GM23338 (cell line): Measurements from ENCODE around the gene SSTR3. TPM values are rescaled to one million over a fixed set of nuclear protein-coding genes. Genes with fewer than 3 reads are reported as not detected.

Experiments
- ATAC-seq: fragments of 200-7000 bp; cut with Tn5 transposase; 3 replicates; pipeline ENCODE4 v1.9.1; 2020
- DNase-seq: peaks from one replicate; pipeline ENCODE4 v3.0.0-alpha.2; 2015; ENCODE audit warnings: low spot score
- H2AFZ ChIP-seq: fragments of 200-600 bp; sonication (generic); 2 replicates; pipeline ENCODE4 v1.8.0; 2016; ENCODE audit warnings: antibody characterized with exemption, mild to moderate bottlenecking, moderate library complexity
- H3F3A ChIP-seq: fragments of 200-600 bp; sonication (generic); replicated peaks from 2 replicates; pipeline ENCODE4 v1.8.0; 2017; ENCODE audit warnings: antibody characterized with exemption, mixed run types, low read depth
- H3K27ac ChIP-seq: fragments of 200-600 bp; sonication (generic); 2 replicates; pipeline ENCODE4 v1.6.1; 2016; ENCODE audit warnings: low read depth
- H3K27me3 ChIP-seq: fragments of 200-600 bp; sonication (generic); 2 replicates; pipeline ENCODE4 v1.8.0; 2016; ENCODE audit warnings: mild to moderate bottlenecking, mixed run types, moderate library complexity; ENCODE audit not compliant: insufficient read depth
- H3K36me3 ChIP-seq: fragments of 200-600 bp; sonication (generic); 2 replicates; pipeline ENCODE4 v1.8.0; 2016; ENCODE audit warnings: mild to moderate bottlenecking; ENCODE audit not compliant: insufficient read depth
- H3K4me1 ChIP-seq: fragments of 200-600 bp; sonication (generic); 2 replicates; pipeline ENCODE4 v1.8.0; 2016; ENCODE audit warnings: mild to moderate bottlenecking, moderate library complexity; ENCODE audit not compliant: insufficient read depth
- H3K4me2 ChIP-seq: fragments of 200-600 bp; sonication (generic); 2 replicates; pipeline ENCODE4 v1.7.1; 2017; ENCODE audit warnings: mixed run types
- H3K4me3 ChIP-seq: fragments of 200-600 bp; sonication (generic); 2 replicates; pipeline ENCODE4 v1.6.1; 2016; ENCODE audit warnings: mixed run types
- H3K79me2 ChIP-seq: fragments of 200-600 bp; sonication (generic); replicated peaks from 2 replicates; pipeline ENCODE4 v1.8.0; 2017; ENCODE audit warnings: mild to moderate bottlenecking; ENCODE audit not compliant: insufficient read depth
- H3K9me2 ChIP-seq: fragments of 200-600 bp; sonication (generic); 2 replicates; pipeline ENCODE4 v1.8.0; 2017; ENCODE audit not compliant: insufficient read depth
- H4K20me1 ChIP-seq: fragments of 200-600 bp; sonication (generic); replicated peaks from 2 replicates; pipeline ENCODE4 v1.8.0; 2017; ENCODE audit warnings: mild to moderate bottlenecking; ENCODE audit not compliant: insufficient read depth
- H3K27ac Mint-ChIP-seq: 2 replicates; pipeline ENCODE4 v1.8.0; 2020; ENCODE audit warnings: inconsistent platforms, mild to moderate bottlenecking, moderate library complexity, mixed read lengths
- H3K27me3 Mint-ChIP-seq: 3 replicates; pipeline ENCODE4 v1.8.0; 2022; ENCODE audit warnings: low read depth, mild to moderate bottlenecking, moderate library complexity, mixed read lengths, inconsistent platforms; ENCODE audit not compliant: insufficient read depth, poor library complexity
- H3K36me3 Mint-ChIP-seq: 3 replicates; pipeline ENCODE4 v1.8.0; 2021; ENCODE audit warnings: low read depth, mild to moderate bottlenecking, inconsistent platforms, moderate library complexity, mixed read lengths
- H3K4me1 Mint-ChIP-seq: 3 replicates; pipeline ENCODE4 v1.8.0; 2020; ENCODE audit warnings: mild to moderate bottlenecking, inconsistent platforms, mixed read lengths
- H3K4me3 Mint-ChIP-seq: 3 replicates; pipeline ENCODE4 v1.8.0; 2021; ENCODE audit warnings: moderate library complexity, mild to moderate bottlenecking, inconsistent platforms, mixed read lengths
- H3K9me3 Mint-ChIP-seq: 3 replicates; pipeline ENCODE4 v1.8.0; 2020; ENCODE audit warnings: moderate library complexity, mild to moderate bottlenecking, inconsistent platforms, mixed read lengths
- CREB1 ChIP-seq: fragments of 250-450 bp; sonication (Bioruptor Pico); IDR thresholded peaks from 2 replicates; pipeline ENCODE4 v1.5.0; 2020; ENCODE audit warnings: low read depth, mild to moderate bottlenecking, moderate library complexity
- EZH2 ChIP-seq: fragments of 200-600 bp; sonication (generic); IDR thresholded peaks from one replicate; pipeline ENCODE4 v1.8.0; 2017; ENCODE audit warnings: antibody characterized with exemption, mild to moderate bottlenecking, low read depth; ENCODE audit not compliant: unreplicated experiment
- NANOG ChIP-seq: IDR thresholded peaks from 2 replicates; pipeline ENCODE4 v1.6.1; 2016; ENCODE audit warnings: antibody characterized with exemption, borderline replicate concordance
- POLR2AphosphoS5 ChIP-seq: IDR thresholded peaks from 2 replicates; pipeline ENCODE4 v1.6.1; 2016; ENCODE audit warnings: antibody characterized with exemption, low read depth
- STAT1 ChIP-seq: IDR thresholded peaks from one replicate; pipeline ENCODE4 v1.6.1; 2016; ENCODE audit warnings: antibody characterized with exemption; ENCODE audit not compliant: unreplicated experiment
- ZNF114 ChIP-seq: fragments of 250-450 bp; sonication (Bioruptor Pico); IDR thresholded peaks from 2 replicates; pipeline ENCODE4 v1.5.0; 2020; ENCODE audit warnings: mild to moderate bottlenecking, moderate library complexity
- ZNF331 ChIP-seq: fragments of 250-450 bp; sonication (Bioruptor Pico); IDR thresholded peaks from 2 replicates; pipeline ENCODE4 v1.5.0; 2020; ENCODE audit warnings: low read depth, mild to moderate bottlenecking, moderate library complexity
- polyA plus RNA-seq: library from polyadenylated mRNA; unstranded; fragments of >200 nt; fragmentation: Nextera tagmentation; extraction: Ambion mirVana; gene quantifications from 2 replicates; pipeline ENCODE4 v1.2.1, GENCODE V29; 2016
- total RNA-seq: library from RNA; depleted of rRNA; stranded (reverse); fragments of >200 nt; shearing (Covaris generic); gene quantifications from 2 replicates; pipeline ENCODE4 v1.2.3, GENCODE V29; 2014
- TF ChIP-seq, protein P1 (sequence below), 2 experiments: fragments of 200-600 bp in 1 of 2; sonication (generic) in 1 of 2; conservative IDR thresholded peaks; 2 replicates each; pipeline versions ENCODE4 v1.5.1 to v1.6.1; 2016 to 2017; ENCODE audit warnings: antibody characterized with exemption in 2 of 2, low read depth in 2 of 2, mild to moderate bottlenecking in 2 of 2, moderate library complexity in 1 of 2
- TF ChIP-seq, protein P2 (sequence below): fragments of 250-450 bp; sonication (Bioruptor Pico); IDR thresholded peaks from 2 replicates; pipeline ENCODE4 v1.5.0; 2020; ENCODE audit warnings: mild to moderate bottlenecking, moderate library complexity
- TF ChIP-seq, protein P3 (sequence below): IDR thresholded peaks from 2 replicates; pipeline ENCODE4 v1.6.1; 2016; ENCODE audit warnings: antibody characterized with exemption

Gene SSTR3
- total and polyA plus RNA-seq, 2 experiments from 2014 or later, result 0.66 TPM; not detected in 1

DNA sequence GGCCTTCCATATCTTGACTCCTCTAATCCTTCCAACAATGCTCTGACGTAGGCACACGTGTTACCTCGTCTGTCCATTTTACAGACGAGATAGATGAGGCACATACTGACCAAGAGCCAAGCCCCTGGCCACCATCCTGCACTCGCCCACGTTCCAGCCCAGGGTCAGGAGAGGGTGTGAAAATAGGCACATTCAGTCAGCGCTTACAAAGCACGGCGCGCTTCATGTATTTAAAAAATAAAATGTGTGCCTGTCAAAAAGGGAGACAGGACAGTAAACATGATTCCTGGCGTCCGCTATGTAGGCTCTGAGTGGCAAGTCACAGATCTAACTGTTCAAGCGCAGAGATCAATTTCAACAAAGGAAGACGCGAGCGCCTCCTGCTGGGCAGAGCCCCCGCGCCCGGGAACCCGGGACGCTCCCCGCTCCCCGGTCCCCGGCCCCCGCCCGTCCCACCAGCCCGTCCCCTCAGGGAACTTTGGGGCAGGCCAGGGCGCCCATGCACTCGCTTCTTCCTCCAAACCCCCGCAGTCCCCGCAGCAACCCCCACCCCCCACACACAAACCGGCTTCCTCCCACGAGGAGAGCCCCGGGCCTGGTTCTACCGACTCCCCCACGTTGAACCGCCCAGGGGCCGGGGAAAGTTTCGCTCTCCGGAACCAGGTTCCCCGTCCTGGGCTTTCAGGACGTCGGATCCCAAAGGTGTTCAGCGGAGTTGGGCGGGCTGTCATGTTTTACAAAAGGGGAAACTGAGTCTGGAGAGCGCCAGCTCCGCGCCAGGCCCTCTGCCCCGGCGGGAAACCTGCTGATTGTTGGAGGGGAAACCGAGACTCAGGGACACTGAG is 13.8 kb downstream of the SSTR3 start:
- peaks cover 9% of the 10 kb centered on the region for H3K27me3 Mint-ChIP-seq
- Histone ChIP-seq H3K9me2 (no peaks in the 10 kb centered on the region), H3K4me2 (peak overlapping the region; percentile 92), H3F3A (no peaks in the 10 kb centered on the region), H3K36me3 (no peaks in the 10 kb centered on the region), H3K79me2 (no peaks in the 10 kb centered on the region), H3K27ac (no peak overlapping the region), H3K4me1 (peaks cover 8% of the 10 kb centered on the region; the same call in 1 of the 2 replicates), H4K20me1 (no peaks in the 10 kb centered on the region), H2AFZ (peak overlapping the region; percentile 93), H3K4me3 (peak overlapping the region; percentile 75), H3K27me3 (no peaks in the 10 kb centered on the region)
- peak overlapping the region; percentile 75; the same call in 1 of the 2 replicates for H3K27ac Mint-ChIP-seq
- peak overlapping the region; percentile 79 for H3K4me3 Mint-ChIP-seq
- ATAC-seq (peak; percentile 52), DNase-seq (peak; percentile 82)
- TF ChIP-seq, protein P1, sequence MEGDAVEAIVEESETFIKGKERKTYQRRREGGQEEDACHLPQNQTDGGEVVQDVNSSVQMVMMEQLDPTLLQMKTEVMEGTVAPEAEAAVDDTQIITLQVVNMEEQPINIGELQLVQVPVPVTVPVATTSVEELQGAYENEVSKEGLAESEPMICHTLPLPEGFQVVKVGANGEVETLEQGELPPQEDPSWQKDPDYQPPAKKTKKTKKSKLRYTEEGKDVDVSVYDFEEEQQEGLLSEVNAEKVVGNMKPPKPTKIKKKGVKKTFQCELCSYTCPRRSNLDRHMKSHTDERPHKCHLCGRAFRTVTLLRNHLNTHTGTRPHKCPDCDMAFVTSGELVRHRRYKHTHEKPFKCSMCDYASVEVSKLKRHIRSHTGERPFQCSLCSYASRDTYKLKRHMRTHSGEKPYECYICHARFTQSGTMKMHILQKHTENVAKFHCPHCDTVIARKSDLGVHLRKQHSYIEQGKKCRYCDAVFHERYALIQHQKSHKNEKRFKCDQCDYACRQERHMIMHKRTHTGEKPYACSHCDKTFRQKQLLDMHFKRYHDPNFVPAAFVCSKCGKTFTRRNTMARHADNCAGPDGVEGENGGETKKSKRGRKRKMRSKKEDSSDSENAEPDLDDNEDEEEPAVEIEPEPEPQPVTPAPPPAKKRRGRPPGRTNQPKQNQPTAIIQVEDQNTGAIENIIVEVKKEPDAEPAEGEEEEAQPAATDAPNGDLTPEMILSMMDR (conservative IDR thresholded peaks at IDR 0.05; ENCODE audit: low read depth in 2 of 2), result peak; percentile 51 to 71
- TF ChIP-seq NANOG, result no peak
- TF ChIP-seq STAT1, result no peak
- TF ChIP-seq ZNF114 (CRISPR knock-in tag), result no peak
- peaks cover 15% of the 10 kb centered on the region for H3K4me1 Mint-ChIP-seq
- peaks cover 3% of the 10 kb centered on the region for H3K9me3 Mint-ChIP-seq
- peaks cover 11% of the 10 kb centered on the region for H3K36me3 Mint-ChIP-seq

DNA sequence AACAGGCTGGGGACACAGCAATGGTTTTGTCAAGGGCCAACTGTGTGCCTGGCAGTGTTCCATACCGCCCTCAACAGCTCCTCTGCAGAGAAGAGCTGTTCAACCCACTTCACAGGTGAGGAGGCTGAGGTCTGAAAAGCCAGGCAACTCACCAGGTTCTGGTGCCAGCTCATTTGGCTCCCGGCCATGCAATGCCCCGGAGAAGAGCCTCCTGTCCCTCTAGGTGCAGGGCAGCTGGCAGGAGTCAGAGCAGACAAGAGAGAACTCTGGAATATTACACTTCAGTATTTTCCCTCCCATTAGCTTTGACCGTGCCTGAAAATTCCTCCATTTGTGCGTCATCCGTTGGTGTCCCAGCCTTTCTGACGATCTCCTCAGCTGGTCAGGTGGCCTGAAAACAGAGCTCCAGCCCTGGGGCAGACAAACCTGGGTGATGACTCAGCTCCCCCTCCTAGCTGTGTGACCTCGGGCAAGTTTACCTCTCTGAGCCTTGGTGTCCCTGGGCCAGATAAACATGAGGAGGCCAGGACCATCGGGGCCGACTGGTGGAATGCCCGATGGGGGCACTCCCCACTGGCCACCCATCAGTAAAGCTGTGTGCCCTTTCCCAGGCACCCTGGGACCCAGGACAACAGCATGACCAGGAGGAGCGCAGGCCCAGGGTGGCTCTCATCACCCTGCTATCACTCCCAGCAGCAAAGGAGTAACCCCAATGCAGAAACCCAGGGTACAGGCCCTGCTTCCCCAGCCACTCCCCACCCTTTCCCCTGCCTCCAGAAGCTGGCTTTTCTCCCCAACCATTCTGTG is 14.6 kb downstream of the SSTR3 start:
- H3K27ac ChIP-seq, result no peak overlapping the region
- H4K20me1 ChIP-seq, result no peaks in the 10 kb centered on the region
- DNase-seq, result no peak
- TF ChIP-seq, protein P2, sequence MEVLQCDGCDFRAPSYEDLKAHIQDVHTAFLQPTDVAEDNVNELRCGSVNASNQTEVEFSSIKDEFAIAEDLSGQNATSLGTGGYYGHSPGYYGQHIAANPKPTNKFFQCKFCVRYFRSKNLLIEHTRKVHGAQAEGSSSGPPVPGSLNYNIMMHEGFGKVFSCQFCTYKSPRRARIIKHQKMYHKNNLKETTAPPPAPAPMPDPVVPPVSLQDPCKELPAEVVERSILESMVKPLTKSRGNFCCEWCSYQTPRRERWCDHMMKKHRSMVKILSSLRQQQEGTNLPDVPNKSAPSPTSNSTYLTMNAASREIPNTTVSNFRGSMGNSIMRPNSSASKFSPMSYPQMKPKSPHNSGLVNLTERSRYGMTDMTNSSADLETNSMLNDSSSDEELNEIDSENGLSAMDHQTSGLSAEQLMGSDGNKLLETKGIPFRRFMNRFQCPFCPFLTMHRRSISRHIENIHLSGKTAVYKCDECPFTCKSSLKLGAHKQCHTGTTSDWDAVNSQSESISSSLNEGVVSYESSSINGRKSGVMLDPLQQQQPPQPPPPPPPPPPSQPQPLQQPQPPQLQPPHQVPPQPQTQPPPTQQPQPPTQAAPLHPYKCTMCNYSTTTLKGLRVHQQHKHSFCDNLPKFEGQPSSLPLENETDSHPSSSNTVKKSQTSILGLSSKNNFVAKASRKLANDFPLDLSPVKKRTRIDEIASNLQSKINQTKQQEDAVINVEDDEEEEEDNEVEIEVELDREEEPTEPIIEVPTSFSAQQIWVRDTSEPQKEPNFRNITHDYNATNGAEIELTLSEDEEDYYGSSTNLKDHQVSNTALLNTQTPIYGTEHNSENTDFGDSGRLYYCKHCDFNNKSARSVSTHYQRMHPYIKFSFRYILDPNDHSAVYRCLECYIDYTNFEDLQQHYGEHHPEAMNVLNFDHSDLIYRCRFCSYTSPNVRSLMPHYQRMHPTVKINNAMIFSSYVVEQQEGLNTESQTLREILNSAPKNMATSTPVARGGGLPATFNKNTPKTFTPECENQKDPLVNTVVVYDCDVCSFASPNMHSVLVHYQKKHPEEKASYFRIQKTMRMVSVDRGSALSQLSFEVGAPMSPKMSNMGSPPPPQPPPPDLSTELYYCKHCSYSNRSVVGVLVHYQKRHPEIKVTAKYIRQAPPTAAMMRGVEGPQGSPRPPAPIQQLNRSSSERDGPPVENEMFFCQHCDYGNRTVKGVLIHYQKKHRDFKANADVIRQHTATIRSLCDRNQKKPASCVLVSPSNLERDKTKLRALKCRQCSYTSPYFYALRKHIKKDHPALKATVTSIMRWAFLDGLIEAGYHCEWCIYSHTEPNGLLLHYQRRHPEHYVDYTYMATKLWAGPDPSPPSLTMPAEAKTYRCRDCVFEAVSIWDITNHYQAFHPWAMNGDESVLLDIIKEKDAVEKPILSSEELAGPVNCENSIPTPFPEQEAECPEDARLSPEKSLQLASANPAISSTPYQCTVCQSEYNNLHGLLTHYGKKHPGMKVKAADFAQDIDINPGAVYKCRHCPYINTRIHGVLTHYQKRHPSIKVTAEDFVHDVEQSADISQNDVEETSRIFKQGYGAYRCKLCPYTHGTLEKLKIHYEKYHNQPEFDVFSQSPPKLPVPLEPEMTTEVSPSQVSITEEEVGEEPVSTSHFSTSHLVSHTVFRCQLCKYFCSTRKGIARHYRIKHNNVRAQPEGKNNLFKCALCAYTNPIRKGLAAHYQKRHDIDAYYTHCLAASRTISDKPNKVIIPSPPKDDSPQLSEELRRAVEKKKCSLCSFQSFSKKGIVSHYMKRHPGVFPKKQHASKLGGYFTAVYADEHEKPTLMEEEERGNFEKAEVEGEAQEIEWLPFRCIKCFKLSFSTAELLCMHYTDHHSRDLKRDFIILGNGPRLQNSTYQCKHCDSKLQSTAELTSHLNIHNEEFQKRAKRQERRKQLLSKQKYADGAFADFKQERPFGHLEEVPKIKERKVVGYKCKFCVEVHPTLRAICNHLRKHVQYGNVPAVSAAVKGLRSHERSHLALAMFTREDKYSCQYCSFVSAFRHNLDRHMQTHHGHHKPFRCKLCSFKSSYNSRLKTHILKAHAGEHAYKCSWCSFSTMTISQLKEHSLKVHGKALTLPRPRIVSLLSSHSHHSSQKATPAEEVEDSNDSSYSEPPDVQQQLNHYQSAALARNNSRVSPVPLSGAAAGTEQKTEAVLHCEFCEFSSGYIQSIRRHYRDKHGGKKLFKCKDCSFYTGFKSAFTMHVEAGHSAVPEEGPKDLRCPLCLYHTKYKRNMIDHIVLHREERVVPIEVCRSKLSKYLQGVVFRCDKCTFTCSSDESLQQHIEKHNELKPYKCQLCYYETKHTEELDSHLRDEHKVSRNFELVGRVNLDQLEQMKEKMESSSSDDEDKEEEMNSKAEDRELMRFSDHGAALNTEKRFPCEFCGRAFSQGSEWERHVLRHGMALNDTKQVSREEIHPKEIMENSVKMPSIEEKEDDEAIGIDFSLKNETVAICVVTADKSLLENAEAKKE (CRISPR knock-in tag), result no peak
- TF ChIP-seq POLR2AphosphoS5 (no peak), ZNF331 (CRISPR knock-in tag) (no peak), STAT1 (no peak), EZH2 (no peak), CREB1 (CRISPR knock-in tag) (no peak)
- TF ChIP-seq, protein P3, sequence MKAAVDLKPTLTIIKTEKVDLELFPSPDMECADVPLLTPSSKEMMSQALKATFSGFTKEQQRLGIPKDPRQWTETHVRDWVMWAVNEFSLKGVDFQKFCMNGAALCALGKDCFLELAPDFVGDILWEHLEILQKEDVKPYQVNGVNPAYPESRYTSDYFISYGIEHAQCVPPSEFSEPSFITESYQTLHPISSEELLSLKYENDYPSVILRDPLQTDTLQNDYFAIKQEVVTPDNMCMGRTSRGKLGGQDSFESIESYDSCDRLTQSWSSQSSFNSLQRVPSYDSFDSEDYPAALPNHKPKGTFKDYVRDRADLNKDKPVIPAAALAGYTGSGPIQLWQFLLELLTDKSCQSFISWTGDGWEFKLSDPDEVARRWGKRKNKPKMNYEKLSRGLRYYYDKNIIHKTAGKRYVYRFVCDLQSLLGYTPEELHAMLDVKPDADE, result no peak

More for the DNA sequence above, 14.6 kb downstream of the SSTR3 start:
- Histone ChIP-seq H3K4me3 (peak overlapping the region; percentile 75; the same call in 1 of the 2 replicates), H3K36me3 (0 out of 2 replicates have a peak, but pooled peaks cover 5% of the 10 kb centered on the region), H3K4me2 (peak overlapping the region; percentile 92), H3K9me2 (no peaks in the 10 kb centered on the region), H3K79me2 (no peaks in the 10 kb centered on the region), H2AFZ (no peak overlapping the region), H3K4me1 (peaks cover 8% of the 10 kb centered on the region; the same call in 1 of the 2 replicates), H3K27me3 (no peaks in the 10 kb centered on the region), H3F3A (no peaks in the 10 kb centered on the region)
- peaks cover 10% of the 10 kb centered on the region for H3K9me3 Mint-ChIP-seq
- H3K4me1 Mint-ChIP-seq, result peaks cover 15% of the 10 kb centered on the region
- no peak overlapping the region for H3K27ac Mint-ChIP-seq
- no peak for ATAC-seq
- peak overlapping the region; percentile 79 for H3K4me3 Mint-ChIP-seq
- H3K27me3 Mint-ChIP-seq, result peaks cover 9% of the 10 kb centered on the region
- peaks cover 19% of the 10 kb centered on the region for H3K36me3 Mint-ChIP-seq
